CD4-positive, alpha-beta T cell treated with Interleukin-6 at 100 ng/mL for 8 hours (primary cell): Measurements from ENCODE around the gene ZCCHC2.
A peak's percentile ranks its signal among the peaks of the same experiment; 100 is the strongest.

Experiments
- DNase-seq: peaks from one replicate; pipeline ENCODE4 v3.0.0-alpha.2; 2020; ENCODE audit warnings: mixed read lengths, low spot score

The ZCCHC2 gene

DNA sequence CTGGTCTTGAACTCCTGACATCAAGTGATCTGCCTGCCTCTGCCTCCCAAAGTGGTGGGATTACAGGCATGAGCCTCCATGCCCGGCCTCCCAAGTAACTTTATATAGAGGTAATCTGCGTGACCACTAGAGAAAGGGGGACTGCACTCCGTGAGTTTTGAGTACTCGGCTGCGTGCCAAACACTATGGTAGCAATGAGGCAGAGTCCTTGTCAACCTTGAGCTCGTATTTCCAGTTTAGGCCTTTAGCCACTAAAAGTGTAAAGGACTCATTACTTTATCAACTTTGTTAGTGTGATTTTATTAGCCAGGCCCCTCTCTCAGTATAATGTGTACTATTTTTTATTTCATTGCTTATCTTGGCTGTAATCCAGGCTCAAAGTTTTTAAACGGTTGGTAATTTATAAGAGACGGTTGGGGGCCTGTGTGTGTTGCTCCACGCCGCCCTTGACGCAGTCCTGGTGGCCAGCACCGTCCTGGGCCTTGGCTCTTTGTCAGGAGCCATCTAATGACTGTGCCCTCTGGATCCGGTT lies 56.2 kb downstream of the ZCCHC2 start:
- no peak for DNase-seq

DNA sequence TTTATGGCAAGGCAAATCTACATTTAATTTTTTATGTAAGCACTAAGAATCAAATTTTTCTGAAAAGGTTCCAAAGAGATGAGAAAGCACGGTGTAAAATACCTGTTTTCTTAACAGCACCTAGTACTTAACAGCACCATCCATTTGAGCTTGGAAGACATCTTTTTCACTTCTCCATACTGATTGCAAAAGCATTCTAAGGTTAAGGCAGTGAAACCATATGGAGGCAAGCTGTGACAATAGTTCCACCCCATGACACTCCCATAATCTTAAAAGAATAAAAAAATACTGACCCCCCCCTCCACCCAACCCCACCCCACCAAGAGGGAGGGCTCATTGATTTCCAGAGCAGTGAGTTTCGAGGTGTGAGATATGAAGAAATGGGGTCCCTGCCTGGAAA lies 60.6 kb downstream of the ZCCHC2 start:
- no peak for DNase-seq

DNA sequence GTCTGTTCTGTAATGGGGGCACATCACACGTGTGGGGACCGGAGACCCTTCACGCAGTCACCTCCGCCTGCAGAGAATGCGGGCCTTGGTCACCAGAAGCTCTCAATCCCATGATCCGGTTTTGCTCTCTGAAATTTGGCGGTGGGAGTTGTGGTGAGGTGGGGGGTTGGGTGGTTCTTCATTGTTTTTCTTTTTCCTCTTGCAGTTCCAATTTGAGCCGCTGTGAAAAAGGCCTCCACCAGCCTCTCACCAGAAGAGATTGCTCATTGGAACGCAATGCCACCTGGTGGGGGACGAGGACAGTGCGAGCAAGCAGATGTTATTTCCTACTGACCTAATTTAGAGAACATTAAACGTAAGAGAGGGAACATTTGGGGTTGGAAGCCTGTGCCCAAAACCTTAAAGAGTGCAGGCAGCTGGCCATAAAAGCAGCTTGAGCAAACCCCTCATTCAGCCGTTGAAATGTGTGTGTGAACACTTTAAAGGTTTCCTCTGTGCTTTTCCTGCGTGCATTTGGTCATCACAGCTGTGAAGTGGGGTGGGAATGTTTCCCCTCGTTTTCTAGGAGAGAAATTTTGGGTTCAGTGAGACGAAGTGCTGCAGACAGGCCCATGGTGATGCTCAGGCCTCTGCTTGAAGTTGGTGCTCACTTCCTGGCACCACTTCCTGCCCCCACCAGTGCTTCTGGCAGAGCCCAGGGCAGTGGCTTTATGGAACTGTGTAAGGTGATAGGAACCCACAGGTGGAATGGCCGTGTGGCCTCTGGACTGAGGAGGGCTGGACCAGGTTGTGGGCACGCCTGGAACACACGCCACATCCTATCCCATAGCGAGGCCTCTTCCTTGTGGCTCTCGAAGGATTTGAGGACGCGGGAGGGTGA lies 61.7 kb downstream of the ZCCHC2 start:
- peak; percentile 81 for DNase-seq

DNA sequence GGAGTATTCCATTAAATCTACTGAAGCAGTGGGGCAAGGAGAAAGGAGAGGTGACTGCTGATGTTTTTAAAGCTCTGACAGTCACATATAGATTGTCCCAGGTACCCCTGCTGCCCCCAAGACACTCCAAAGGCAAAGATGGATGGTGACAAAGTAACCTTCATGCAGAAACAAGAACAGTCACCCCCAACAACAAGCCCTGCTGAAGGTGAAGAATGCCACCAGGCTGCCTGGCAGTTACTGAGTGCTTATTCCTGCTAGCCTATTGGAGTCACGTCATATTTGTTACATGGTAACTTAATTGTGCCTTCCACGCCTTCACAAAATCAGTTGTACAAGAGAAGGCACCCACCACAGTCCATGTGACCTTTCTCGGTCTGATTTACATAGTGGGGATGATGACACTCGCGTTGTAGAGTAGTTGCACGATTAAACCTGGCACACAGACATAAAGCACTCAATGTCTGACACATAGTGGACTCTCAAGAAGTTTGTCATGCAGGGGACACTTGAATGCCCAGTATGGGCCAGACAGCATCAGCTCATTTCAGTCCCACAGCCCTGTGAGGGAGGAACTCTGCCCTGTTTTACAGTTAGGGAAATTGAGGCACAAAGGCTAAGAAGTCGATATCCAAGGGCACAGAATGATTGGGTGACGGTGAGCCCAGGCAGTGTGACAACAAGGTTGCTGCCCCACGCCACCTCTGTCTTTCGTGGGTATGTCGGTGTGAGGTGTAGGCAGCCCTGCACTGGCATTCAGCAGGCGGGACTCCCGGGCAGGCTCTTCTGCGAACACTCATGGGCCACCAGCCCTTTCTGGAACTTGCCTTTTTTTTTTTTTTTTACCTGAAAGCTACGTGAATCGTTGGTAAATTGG lies 62.7 kb downstream of the ZCCHC2 start:
- DNase-seq, result no peak

DNA sequence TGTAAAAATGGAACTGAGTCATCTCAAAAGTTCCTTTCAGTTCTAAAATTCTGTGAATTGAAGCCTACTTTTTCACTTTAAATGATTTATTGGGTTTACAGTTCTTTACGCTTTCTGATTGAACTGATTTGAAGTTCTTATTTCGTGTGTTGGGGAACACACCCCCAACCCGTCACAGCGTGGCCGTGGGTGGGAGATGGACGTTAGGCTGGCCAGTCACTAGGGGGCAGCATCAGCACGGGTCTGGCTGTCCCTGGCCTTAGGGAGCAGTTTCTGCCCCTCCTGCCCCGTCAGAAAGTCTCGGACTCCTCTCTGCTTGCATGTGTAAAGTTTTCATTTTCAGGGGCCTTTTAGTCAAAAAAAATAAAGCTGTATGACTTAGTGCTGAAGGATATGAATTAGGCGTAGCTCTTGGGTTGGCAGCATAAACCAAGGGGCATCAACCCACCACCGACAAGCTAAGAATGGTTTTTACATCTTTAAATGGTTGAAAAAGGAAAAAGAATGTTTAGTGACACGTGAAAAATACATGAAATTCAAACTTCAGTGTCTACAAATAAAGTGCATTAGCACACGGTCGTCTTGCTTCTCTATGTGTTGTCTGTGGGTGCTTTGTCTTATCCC lies 63.4 kb downstream of the ZCCHC2 start:
- peak; percentile 37 for DNase-seq

DNA sequence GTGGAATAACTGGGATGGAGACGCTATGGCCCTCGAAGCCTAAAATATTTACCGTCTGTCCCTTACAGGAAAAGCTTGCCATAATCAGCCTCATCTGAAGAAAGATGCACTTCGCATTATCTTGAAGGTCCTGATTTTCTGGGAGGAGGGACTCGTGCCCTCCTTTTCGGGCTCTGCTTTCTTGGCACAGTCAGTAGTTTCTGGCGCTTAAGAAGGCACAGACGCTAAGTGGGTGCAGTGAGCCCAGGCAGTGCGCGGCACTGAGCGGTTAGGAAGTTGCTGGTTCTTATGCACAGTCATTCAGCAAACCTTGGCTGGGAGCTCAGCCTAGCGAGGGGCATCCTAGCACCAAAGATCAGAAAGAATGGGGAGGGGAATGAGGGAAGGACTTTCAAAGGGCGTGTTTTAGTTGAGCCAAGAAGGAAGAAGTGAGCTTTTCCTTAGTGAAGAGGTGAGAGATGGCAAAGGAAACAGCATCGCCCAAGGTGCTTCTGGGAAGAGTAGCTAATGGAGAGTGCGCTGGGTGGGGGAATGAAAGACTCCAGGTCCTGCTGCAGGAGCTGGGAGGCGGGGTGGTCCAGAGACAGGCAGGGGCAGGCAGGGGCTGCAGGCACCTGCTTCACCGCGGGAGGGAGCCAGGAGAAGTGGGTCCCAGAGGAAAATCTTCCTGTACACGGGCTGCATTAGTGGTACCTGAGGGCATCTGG lies 64.1 kb downstream of the ZCCHC2 start:
- no peak for DNase-seq

DNA sequence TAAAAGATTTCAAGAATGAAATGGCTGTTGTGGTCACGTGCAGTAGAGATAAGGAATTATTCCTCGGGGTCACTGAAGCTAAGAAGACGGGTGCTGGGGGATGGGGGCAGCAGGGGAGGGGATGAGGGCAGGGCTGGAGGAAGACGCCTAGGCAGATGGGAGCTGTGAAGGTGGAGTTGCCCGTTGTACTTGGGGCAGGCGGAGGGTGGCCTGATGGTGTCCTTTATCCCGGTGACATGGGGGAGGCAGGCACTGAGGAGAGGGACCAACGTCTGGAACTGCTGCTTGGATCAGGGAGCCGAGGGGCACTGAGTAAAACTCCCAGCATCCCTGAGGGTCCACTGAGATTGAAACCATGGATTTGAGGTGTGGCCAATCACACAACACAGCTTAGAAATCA lies 64.9 kb downstream of the ZCCHC2 start:
- no peak for DNase-seq

DNA sequence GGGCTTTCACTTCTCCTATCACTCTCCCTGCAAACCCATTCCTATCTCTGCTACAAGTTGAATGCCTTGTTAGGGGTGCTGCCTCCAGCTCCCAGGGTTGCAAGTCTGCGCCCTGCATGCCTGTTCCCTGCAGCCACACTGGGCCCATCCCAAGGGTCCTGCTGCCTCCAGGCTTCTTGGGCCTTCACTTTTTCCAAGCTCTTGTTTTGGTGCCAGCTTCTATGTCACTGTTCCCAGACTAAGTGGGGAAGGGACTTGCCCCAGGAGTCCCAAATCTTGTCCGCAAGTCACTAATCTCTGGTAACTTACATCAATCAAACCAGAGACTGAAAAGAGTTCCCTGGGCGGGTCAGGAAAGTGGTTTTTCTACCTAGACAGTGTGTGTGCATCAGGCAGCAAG lies 65.4 kb downstream of the ZCCHC2 start:
- no peak for DNase-seq

DNA sequence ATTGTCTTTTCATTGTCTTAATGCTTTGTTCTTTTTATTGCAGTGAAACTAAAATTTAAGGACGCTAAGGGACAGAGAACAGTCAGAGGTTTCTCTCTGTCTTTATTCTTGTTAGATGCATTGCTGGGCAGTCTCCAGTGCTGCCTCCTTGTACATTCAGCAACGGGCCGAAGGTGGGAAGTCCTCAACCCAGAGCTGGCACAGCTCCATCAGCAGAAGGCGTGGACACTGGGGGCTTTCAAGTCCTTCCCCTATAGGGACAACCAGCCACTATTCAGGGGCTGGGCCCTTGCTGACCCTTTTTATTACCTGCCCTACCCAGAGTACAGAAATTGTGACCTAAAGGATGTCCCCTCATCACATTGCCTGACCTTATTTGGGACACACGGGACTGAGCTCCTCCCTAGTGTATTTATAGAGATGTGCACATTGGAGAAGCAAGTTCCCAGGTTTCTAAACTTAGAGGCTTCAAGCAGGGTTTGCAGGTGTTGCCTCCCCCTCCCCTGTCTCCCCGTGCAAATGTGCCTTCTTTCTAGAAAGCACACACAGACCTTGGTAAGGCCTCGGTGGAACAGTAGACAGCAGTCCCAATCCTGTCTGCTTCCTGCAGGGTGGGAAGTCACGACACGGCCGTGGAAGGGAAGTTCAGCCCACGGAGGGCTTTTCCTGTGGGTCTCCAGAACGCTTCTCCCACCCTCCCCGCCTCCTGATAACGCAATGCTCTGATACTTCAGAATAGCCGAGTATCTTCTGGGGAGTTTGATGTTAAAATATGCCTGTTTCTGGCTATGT lies 68.2 kb downstream of the ZCCHC2 start:
- no peak for DNase-seq

DNA sequence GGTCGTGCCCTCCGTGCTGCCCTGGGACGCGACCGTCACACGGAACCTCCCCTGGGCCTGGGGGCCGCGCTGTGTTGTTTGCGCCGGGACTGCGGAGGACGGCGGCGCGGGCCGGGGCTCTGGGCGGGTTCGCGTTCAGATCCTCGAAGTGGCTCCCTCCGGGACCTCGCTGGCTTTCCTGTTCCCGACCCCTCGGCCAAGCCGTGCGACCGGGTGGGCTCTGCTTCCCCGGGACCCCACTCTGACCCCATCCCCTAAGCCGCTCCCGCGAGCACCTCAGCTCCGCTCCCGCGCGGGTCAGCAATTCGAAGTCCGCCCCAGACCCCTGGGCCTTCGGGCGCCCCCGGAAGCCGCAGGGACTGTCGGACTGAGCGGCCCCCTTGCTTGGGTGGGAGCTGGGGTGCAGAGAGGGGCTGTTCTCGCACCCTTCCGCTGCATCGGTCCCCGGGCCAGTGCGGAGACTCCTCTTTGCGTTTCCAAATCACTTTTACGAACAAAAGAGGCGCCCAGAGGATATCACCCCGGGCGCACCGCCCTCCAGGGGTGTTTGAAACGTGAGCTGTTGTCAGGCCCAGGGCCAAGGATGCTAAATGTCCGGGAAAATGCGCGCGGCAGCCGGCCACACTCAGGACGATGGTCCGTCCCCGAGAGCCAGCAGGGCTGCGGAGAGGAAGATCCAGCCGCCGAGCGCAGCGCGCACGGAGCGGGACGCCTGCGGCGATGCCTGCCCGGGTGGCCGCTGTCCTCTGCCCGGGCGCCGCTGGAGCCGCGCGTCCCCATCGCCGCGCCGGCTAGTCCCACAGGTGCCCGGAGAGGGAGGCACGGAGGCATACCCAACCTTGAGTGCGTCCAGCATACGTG lies 73.5 kb downstream of the ZCCHC2 start:
- no peak for DNase-seq

DNA sequence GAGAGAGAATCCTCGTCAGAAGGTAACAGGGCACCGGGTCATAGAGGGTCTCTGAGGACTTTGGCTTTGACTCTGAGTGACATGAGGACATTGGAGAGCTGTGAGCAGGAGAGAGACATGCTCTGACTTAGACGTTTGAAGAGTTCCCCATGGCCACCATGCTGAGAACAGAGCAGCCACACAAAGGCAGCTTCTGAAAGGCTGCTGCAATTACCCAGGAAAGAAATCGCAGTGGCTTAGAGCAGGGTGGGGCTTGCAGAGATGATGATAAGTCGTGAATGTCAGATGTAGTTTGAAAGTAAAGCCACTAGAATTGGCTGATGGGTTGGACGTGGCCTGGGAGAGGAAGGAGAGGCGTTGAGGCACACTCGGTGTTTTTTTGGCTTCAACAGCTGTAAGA lies 79.0 kb downstream of the ZCCHC2 start:
- DNase-seq, result no peak

DNA sequence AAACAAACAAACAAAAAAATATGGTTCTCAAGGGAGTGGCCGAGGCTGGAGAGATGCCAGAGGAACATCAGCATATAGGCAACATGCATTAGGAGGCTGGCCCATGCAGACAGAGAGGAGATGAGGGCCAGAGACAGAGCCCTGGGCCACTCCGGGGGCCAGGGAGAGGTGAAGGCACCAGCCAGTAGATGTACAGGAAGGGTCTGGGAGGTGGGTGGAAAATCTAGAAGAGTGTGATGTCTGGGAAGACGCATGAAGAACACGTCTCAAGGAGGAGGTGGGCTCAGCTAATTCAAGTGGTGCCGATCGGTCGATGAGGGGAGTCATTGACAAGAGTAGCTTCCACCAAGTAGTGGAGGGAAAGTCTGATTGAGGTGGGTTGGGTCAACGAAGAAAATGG lies 79.9 kb downstream of the ZCCHC2 start:
- DNase-seq, result no peak

DNA sequence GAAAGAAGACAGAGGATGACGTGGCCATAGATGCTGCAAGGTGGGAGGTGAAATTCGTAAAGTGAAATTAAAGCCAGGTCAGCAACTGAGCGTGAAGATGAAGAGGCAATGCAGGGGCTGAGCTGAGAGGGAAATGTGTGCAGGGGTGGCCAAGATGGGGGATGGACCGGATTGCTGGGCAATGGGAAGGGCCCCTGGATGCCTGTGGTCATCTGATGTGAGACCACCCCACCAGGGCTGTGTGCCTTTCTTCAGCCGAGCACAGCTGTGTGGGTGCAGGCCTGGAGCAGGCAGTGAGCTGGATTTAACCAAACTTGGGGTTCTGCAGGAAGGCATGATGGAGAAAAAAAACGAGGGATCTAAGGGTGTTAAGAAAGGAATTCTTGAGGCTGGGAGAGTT lies 80.4 kb downstream of the ZCCHC2 start:
- DNase-seq, result no peak

DNA sequence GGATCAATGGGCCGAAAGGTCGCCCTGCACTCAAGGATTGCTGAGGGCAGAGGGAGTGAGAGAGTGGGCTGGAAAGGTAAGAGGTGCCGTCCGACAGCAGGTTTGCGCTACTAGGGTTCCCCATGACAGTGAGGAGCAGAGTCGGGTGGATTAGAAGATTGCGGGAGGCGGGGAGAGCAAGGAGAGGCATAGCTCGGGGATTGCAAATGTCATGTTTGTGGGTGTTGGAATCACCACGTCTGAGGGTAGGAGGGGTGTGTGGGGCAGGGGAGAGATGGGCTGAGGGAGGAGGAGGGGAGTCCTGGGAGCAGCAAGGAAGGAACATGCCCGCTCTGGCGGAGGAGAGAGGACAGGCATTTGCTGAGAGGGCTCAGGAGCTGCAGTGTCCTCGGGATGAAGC lies 81.2 kb downstream of the ZCCHC2 start:
- no peak for DNase-seq

DNA sequence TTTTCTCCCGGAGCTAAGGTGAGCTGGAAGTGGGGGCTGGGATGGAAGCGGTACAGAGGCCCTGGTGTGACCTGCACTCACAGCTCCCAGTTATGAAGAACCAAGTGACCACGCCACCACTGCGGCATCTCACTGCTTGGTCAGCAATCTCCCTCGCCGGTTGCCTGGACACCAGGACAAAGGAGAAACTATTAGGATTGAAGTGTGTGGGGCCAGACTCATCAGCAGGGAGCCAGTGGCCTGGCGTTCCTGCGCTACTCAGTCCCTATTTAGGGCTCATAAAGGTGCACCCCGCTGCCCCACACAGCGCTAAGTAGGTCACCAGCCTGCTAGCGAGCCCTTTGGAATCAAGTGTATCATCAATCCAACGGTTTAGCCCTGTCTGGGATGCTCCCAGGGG lies 82.9 kb downstream of the ZCCHC2 start:
- DNase-seq, result no peak

DNA sequence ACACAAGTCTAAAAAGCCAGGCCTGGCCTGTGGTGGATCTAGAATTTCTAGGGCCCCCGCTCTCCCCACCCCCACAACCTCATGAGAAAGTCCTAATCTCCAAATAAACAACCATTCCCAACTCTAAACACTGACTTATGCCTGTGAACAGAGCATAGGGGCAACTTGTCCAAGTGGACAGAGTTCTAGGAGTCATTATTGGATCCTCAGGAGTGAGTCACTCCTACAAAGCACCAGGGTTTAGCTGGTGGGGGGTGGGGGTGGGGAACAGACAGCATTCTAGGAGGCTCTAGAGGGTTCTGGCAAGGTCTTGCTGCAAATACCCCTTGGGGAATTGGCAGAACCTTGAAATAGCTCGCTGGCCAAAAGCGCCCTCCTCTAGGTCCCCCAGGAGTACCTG lies 83.3 kb downstream of the ZCCHC2 start:
- DNase-seq, result no peak

DNA sequence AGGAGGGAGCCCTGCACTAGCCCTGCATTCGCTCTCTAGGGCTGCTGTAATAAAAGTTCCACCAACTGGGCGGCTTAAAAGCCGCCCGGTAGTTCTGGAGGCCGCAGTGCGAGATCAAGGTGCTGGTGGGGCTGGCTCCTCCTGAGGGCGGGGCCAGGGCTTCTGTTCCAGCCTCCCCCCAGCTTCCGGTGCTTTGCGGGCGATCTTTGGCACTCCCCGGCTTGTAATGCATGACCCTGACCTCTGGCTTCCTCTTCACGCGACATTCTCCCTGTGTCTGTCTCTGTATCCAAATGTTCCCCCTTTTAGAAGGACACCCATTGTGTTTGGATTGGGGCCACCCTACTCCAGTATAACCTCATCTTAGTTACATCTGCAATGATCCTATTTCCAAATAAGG lies 84.5 kb downstream of the ZCCHC2 start:
- DNase-seq, result no peak

DNA sequence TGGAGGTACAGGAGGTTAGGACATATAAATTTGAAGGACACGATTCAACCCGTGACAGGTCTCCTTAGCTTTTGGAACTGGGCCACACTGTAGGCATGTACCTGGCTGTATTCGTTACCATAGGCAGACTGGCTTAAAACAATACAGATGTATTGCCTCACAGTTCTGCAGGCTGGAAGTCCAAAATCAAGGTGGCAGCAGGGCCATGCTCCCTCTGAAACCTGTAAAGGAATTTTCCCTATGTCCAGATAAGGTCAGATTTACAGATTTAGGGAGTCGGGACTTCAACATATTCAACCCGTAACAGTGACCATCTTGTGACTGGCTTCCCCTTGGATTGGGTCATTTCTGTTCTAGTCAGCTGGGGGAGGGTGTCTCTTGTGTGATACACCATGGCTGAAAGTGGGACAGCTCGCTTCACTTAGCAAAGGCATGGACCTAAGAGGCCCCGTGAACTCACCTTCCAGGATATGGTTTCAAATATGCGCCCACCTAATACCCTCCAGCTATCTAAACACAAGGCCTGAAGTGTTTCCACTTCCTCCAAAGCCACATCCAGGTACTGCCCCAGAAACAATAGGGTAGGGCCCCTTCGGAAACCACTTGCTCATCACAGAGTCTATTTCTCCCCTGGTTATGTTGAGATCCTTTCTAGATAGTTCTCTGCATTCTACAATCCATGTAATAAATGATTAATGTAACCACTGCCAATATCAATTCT lies 85.0 kb downstream of the ZCCHC2 start:
- DNase-seq, result no peak

DNA sequence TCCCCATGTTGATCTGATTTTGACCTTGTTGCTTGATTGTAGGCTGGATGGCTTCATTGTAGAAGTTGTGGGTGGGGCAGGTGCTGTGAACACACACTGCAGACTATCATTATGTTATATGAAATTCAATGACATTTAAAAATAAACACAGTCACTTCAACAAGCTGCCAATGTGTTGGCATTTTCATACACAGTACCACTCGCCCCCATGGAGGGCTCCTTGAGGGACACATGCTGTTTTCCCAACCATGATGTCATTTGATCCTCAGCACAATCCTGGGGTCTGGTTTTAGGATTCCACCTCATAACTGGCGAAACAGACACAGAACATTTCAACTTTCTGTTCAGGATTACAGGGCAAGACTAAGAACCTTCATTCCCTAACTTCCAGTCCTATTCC lies 86.9 kb downstream of the ZCCHC2 start:
- no peak for DNase-seq

DNA sequence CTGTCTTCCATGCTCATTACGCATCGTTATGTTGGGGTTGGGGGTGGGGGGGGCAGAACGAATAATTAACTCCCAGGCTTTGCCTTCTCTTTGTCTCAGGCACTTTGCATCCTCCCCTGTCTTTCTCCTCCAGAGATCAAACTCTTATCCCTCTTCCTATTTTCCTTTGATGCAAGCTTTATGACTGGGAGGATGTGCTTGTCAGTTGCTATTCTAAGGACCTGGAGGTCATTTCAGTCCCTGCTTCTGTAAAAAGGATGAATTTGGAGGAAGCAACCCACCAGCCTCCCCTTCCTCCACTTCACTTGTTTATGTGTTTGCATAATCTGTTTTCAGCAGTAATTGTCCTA lies 87.5 kb downstream of the ZCCHC2 start:
- no peak for DNase-seq
